HG03066 (cell line): ENCODE results near the gene ZNF417.
"Not testable (repeated sequence)": the region's sequence is repeated elsewhere in the genome, so short reads cannot be mapped to it uniquely, and the experiment has no call there.

Experiments
- ATAC-seq: cut with Tn5 transposase; IDR thresholded peaks from one replicate; pipeline ENCODE4 v1.9.1; 2021; ENCODE audit warnings: low read depth; ENCODE audit not compliant: unreplicated experiment

ZNF417 gene

GRCh38 chr19:57888107-57888559 is 28.3 kb downstream of the ZNF417 start:
- no peak for ATAC-seq

DNA sequence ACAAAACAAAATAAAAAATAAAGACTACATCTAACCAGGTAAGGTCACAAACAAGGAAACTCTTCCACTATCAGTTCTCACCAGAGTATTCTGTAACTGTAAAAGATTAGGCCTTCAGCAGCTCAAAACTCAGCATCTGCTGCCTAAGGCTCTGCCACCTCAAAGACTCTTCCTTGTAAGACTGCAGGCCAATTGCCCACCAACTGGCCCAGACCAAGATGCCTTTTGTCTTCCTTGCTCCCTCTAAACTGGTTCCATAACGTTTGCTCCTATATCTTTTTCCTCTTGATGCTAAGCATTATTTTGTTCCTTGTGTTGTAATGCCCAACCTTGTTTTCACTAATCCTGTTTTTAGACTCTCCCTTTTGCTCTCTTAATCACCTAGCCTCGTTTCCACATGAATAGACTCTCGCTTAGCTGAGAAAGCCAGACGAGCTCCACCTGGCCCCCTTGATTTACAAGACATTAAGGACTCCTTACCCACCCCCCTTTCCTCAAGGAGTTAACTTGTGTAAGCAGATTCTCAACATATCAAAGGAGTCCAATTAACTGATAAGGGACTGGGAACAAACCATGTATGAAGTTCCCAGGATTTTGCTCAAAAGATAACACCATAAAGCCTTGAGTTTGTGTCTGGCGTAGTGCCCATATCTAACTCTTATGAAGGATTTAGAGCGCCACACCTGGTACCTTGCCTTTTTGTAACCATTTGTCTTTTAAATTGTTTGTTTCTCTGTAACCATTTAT is 29.0 kb downstream of the ZNF417 start:
- no peak for ATAC-seq

DNA sequence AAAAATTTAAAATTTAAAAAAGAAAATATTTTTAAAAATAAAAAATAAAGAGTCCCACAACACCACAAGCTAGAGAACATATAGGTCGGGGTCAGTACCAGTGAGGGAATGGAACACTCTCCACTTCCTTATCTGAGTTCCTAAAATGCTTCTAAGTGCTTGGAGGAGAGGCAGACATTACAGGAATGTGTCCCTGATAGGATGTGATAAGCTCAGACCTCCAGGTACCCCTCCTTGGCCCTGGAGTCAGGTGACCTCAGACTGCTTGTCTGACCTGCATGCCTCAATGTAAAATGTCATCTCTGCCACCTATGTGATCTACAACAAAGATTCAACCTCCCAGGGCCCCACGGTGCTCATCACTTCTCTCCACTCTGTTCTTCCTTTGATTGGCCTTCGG is 30.3 kb downstream of the ZNF417 start:
- no peak for ATAC-seq

GRCh38 chr19:57873883-57874799 is 42.3 kb downstream of the ZNF417 start:
- ATAC-seq = not testable (repeated sequence)

- no peak for ATAC-seq
Measured at GRCh38 chr19:57872450-57872849, 43.9 kb downstream of the ZNF417 start.

DNA sequence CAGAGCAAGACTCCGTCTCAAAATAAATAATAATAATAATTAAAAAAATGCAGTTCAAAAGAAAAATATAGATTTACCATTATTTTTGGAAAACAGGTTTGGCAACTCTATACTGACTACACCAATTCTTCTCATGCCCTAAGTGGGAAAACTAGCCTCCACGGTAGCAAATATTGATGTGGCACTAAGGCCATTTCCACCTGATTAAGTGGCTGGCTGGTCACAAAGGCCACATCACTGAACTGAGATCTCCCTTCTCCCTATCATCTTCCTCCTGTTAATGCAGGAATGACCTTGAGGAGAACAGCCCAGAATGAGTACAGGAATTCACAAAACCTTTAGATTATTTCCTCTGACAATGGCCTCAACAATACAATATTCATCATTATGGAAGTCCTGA is 46.2 kb downstream of the ZNF417 start:
- ATAC-seq = no peak

GRCh38 chr19:57869655-57870054 is 46.7 kb downstream of the ZNF417 start:
- not testable (repeated sequence) for ATAC-seq

DNA sequence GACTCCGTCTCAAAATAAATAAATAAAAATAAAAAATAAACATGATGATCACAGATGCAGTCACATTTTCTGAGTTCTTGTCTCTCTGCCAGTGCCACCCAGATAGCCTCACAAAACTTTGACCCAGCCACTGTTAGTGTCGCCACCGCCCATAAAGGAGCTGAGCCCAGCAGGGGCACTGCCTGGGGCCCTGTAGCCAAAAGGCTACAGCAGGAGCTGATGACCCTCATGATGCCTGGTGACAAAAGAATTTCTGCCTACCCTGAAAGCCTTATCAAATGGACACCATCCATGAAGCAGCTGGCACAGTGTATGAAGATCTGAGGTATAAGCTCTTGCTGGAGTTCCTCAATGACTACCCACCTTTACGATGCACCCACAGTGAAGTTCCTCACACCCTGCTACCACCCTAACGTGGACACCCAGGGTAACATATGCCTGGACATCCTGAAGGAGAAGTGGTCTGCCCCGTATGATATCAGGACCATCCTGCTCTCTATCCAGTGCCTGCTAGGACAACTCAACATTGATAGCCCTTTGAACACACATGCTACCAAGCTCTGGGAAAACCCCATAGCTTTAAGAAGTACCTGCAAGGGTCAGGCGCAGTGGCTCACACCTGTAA is 48.4 kb downstream of the ZNF417 start:
- no peak for ATAC-seq
